Neural cell (in vitro differentiated cells): ENCODE measurements around the gene SLC17A9.

ENCODE experiments used
- EP300 ChIP-seq: fragments of 450-650 bp; conservative IDR thresholded peaks from 2 replicates; pipeline ENCODE4 v1.6.1; 2014; ENCODE audit warnings: antibody characterized with exemption, mild to moderate bottlenecking, moderate library complexity; ENCODE audit not compliant: poor library complexity, severe bottlenecking
- EZH2 ChIP-seq: fragments of 200-600, 300-800 bp; shearing (Covaris generic), sonication (generic); IDR thresholded peaks from 2 replicates; pipeline ENCODE4 v1.6.1; 2014; ENCODE audit warnings: antibody characterized with exemption, low read length, borderline replicate concordance, mild to moderate bottlenecking; ENCODE audit not compliant: insufficient read depth, poor library complexity, severe bottlenecking
- POLR2AphosphoS5 ChIP-seq: IDR thresholded peaks from 2 replicates; pipeline ENCODE4 v1.6.1; 2012
- SMC3 ChIP-seq: fragments of 450-650 bp; conservative IDR thresholded peaks from 2 replicates; pipeline ENCODE4 v1.6.1; 2014; ENCODE audit warnings: antibody characterized with exemption, mild to moderate bottlenecking, moderate library complexity; ENCODE audit not compliant: poor library complexity
- TAF1 ChIP-seq: IDR thresholded peaks from 2 replicates; pipeline ENCODE4 v1.6.1; 2012; ENCODE audit warnings: low read depth
- TF ChIP-seq, protein P1 (sequence below): fragments of 450-650 bp; IDR thresholded peaks from 2 replicates; pipeline ENCODE4 v1.5.1; 2014; ENCODE audit warnings: antibody characterized with exemption, mild to moderate bottlenecking, moderate library complexity; ENCODE audit not compliant: poor library complexity, severe bottlenecking
- TF ChIP-seq, protein P2 (sequence below): IDR thresholded peaks from 2 replicates; pipeline ENCODE4 v1.6.1; 2012; ENCODE audit warnings: borderline replicate concordance

DNA sequence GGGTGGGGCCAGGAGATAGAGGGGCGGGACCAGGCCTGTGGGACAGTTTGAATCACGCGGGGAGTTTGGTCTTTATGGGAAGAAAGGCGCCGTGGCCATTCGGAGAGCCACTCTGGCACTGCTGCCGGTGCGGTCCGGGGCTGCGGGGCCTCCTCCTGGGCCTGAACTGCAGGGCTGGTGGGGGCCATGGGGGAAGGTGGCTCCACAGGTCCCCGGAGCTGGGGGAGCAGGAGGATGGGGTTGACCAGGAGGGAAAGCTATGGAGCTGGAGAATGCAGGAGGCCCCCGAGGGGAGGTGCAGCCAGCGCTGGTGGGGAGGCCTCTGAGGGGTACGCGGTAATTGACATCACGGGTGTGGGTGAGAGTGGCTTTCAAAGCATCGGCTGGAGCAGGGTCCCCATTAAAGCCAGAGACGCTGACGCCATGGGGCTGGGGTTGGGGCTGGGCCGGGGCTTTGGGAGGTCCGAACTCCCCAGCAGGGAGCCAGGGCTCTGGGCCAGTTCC lies 56.1 kb downstream of the SLC17A9 start:
- TF ChIP-seq, protein P1, sequence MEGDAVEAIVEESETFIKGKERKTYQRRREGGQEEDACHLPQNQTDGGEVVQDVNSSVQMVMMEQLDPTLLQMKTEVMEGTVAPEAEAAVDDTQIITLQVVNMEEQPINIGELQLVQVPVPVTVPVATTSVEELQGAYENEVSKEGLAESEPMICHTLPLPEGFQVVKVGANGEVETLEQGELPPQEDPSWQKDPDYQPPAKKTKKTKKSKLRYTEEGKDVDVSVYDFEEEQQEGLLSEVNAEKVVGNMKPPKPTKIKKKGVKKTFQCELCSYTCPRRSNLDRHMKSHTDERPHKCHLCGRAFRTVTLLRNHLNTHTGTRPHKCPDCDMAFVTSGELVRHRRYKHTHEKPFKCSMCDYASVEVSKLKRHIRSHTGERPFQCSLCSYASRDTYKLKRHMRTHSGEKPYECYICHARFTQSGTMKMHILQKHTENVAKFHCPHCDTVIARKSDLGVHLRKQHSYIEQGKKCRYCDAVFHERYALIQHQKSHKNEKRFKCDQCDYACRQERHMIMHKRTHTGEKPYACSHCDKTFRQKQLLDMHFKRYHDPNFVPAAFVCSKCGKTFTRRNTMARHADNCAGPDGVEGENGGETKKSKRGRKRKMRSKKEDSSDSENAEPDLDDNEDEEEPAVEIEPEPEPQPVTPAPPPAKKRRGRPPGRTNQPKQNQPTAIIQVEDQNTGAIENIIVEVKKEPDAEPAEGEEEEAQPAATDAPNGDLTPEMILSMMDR: no peak
- TF ChIP-seq EZH2 (no peak), POLR2AphosphoS5 (no peak), EP300 (no peak), SMC3 (no peak), TAF1 (no peak)
- TF ChIP-seq, protein P2, sequence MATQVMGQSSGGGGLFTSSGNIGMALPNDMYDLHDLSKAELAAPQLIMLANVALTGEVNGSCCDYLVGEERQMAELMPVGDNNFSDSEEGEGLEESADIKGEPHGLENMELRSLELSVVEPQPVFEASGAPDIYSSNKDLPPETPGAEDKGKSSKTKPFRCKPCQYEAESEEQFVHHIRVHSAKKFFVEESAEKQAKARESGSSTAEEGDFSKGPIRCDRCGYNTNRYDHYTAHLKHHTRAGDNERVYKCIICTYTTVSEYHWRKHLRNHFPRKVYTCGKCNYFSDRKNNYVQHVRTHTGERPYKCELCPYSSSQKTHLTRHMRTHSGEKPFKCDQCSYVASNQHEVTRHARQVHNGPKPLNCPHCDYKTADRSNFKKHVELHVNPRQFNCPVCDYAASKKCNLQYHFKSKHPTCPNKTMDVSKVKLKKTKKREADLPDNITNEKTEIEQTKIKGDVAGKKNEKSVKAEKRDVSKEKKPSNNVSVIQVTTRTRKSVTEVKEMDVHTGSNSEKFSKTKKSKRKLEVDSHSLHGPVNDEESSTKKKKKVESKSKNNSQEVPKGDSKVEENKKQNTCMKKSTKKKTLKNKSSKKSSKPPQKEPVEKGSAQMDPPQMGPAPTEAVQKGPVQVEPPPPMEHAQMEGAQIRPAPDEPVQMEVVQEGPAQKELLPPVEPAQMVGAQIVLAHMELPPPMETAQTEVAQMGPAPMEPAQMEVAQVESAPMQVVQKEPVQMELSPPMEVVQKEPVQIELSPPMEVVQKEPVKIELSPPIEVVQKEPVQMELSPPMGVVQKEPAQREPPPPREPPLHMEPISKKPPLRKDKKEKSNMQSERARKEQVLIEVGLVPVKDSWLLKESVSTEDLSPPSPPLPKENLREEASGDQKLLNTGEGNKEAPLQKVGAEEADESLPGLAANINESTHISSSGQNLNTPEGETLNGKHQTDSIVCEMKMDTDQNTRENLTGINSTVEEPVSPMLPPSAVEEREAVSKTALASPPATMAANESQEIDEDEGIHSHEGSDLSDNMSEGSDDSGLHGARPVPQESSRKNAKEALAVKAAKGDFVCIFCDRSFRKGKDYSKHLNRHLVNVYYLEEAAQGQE: no peak
